ENCODE measurements around the gene SPECC1L.

DNA sequence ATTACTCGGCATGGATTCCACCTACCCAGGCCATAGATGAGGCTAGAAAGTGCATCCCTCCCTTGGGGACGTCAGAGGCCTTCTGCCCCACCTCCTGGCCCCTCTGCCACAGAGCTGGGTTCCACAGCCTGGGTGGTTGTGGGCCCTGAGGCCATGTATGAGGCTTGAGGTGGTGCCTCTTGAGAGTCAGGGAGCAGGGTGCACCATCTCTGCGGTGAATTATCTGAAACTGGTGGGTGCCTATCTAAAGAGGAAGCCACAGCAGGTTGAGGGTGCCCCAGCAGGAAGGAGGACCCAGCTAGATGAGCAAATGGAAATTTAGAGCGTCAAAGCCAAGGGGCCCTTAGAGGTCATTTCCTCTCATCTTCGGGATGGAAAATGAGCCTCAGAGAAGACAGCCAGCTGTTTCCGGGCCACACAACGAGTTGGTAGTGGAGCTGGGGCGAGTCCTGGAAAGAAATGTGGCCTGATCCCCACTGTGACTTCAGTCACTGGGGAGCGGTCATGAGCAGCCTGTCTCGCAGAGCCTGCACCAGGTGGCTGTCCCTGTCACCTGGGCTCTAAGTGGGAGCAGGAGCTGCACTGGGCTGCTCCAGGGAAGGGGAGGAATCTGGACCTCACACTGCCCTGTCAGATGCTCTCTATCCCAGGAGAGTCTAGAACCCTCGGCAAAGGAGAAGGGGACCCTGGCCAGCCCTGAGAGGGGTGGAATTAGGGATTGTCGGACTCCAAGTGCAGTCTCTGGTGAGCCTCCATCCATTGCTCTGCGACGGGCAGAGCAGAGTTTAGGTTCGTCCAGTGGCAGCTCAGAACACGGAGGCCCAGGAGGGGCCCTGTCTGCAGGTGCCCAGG lies 164.1 kb downstream of the SPECC1L start:
- TF ChIP-seq CTCF (IDR thresholded peaks at IDR 0.05) (no peak), POLR2A (IDR thresholded peaks at IDR 0.05) (no peak), POLR2AphosphoS5 (IDR thresholded peaks at IDR 0.05) (no peak), EP300 (IDR thresholded peaks at IDR 0.05) (no peak)
